HG03039 (cell line): ENCODE measurements around the gene HS3ST2.
"Not testable (repeated sequence)": the region's sequence is repeated elsewhere in the genome, so short reads cannot be mapped to it uniquely, and the experiment has no call there.

Source experiments
- ATAC-seq: cut with Tn5 transposase; IDR thresholded peaks from one replicate; pipeline ENCODE4 v1.9.1; 2021; ENCODE audit warnings: mild to moderate bottlenecking, moderate library complexity; ENCODE audit not compliant: unreplicated experiment

The HS3ST2 gene

GRCh38 chr16:22929461-22929860 lies 115.5 kb downstream of the HS3ST2 start:
- no peak for ATAC-seq

- no peak for ATAC-seq
These were observed 118.2 kb downstream of the HS3ST2 start for GRCh38 chr16:22932032-22932771.

- no peak for ATAC-seq
These were observed 119.2 kb downstream of the HS3ST2 start for GRCh38 chr16:22933173-22933572.

- ATAC-seq, result no peak
These were observed 120.8 kb downstream of the HS3ST2 start for GRCh38 chr16:22934786-22935185.

- ATAC-seq, result no peak
These were observed 123.2 kb downstream of the HS3ST2 start for GRCh38 chr16:22937169-22937568.

- ATAC-seq, result no peak
These were observed 124.7 kb downstream of the HS3ST2 start for GRCh38 chr16:22938647-22939046.

- not testable (repeated sequence) for ATAC-seq
These were observed 125.9 kb downstream of the HS3ST2 start for GRCh38 chr16:22939744-22940363.

- no peak for ATAC-seq
These were observed 128.1 kb downstream of the HS3ST2 start for GRCh38 chr16:22941970-22942501.

GRCh38 chr16:22942811-22943210 lies 128.8 kb downstream of the HS3ST2 start:
- ATAC-seq, result no peak

GRCh38 chr16:22945361-22945760 lies 131.4 kb downstream of the HS3ST2 start:
- no peak for ATAC-seq

- ATAC-seq, result no peak
These were observed 132.5 kb downstream of the HS3ST2 start for GRCh38 chr16:22946433-22946832.

- no peak for ATAC-seq
These were observed 134.2 kb downstream of the HS3ST2 start for GRCh38 chr16:22948058-22948602.

GRCh38 chr16:22948603-22949368 lies 134.8 kb downstream of the HS3ST2 start:
- no peak for ATAC-seq

- ATAC-seq, result no peak
These were observed 141.6 kb downstream of the HS3ST2 start for GRCh38 chr16:22955461-22956070.

GRCh38 chr16:22961206-22961605 lies 147.2 kb downstream of the HS3ST2 start:
- no peak for ATAC-seq

GRCh38 chr16:22962905-22963304 lies 148.9 kb downstream of the HS3ST2 start:
- no peak for ATAC-seq
